HG02973 (cell line): ENCODE results near the gene ZBTB38.
A peak's percentile ranks its signal among the peaks of the same experiment; 100 is the strongest.

ENCODE experiments used
- ATAC-seq: cut with Tn5 transposase; IDR thresholded peaks from one replicate; pipeline ENCODE4 v1.9.1; 2021; ENCODE audit warnings: moderate library complexity; ENCODE audit not compliant: unreplicated experiment

Gene ZBTB38

DNA sequence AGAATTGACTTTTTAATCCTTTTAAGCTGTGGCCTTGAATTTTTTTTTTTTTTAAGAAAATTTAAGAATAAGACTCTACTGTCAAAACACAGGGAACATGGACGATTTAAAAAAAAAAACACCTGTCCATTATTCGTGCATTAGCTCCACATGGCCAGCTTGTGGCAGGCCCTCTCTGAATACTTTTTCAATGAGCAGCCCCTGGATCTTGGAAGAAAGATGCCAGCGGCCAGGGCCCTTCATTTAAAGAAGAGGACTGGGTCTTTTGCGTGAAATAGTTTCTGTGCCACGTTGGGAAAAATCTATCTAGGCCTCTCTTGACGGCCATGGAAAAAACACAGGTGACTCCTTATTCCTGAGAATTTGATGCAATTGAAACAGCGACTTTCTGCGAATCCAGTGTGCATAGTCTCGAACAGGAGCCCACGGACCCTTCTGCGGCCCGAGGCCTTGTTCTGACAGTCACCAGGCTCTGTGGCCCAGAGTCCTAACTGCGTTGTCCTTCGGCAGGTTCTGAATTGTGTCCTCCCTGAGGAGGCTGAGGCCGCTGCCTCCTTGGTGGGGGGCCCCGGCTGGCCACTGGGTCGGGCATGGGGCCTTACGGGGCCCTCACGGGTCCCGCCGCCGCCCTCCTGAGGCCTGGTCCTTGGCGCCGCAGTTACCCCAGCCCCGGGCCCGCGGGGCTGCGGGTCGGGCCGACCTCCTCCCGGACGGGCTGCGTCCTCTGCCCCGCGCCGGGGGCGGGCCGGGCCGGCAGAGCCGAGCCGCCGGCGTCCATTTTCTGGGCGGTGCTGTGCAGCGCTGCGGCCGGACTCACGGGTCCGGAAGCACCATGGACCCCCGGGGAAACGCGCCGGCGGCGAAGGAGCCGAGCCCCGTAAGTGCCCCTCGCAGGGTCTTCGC, 33.5 kb downstream of the ZBTB38 start:
- ATAC-seq: peak; percentile 51

DNA sequence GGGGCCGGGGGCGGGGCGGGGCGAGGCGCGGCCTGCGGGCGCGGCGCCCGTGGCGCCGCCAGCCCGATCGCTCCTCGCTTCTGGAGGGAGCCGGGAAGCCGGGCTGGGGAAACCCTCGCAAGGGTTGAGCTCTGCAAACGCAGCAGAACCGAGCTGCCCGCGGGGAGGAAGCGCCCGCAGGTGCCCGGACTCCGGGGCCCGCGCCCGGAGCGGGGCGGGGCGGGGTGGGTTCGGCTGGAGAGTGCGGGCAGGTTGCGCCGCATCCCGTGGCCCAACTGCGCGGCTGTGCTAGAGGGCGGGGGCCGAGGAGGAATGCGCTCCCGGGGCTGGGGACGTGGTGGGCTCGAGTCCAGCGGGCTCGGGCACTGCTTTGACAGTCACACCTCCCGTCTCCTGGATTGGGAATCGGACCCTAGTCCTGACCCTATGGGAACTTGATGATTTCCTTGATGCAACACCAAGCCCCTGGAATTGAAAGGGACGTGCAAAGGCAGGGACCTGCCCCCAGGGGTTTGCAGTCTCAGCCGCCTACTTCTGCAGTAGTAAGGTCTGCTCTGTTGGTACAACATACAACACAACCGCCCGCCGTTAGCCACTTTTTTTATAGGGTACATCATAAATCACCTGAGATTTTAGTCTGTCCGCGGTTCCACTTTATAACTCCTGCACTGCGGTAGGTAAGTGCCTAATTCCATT, 34.3 kb downstream of the ZBTB38 start:
- peak; percentile 36 for ATAC-seq

DNA sequence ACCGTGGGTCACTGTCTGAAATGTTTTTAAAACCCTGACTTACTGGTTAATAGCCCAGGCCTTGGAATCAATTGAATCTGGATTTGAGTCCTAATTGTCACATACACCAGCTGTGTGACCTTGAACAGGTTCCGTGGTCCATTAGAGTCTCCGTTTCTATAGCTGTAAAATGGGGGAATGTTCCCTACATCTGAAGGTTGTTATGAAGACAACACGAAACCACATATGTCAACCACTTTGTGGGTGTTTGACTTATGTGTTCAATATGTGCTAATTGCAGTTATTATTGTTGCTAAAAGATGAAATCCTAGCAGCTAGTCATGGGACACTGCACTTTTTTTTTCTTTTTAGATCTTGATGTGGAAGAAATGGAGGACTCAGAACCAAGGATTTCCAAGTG, 35.3 kb downstream of the ZBTB38 start:
- no peak for ATAC-seq

DNA sequence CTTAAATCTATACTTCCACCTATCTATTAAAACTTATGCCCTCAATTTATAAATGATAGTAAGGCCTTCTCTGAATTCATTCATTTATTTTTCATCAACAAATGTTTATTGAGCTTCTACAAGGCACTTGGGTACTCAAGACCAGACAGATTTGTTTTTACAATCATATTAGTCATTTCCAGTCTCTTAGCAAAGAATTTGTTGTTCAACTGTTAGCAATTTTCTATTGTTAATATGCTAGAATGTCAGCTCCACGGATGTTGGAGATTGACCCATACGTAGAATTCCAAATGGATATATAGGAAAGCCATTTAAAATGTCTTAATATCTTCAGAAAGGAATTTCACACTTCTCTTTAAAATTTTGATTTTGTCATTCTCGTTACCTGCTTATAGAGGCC, 36.7 kb downstream of the ZBTB38 start:
- no peak for ATAC-seq

DNA sequence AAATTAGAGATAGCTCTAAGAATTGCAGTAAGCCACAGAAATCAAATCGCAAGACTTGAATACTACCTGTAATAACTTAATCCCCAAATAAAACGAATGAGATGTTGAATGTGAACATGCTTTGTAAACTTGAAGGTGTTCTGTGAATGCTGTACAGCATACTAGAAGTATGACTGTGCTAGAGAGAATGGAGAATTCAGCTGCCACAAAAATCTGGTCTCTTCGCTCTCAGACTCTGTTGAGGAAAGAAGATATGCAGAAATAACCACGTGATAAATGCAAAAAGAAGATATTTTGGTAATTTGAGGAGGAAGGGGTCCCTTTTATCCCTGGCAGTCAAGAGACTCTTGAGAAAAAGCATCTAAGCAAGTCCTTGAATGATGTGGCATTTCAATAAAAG, 37.3 kb downstream of the ZBTB38 start:
- no peak for ATAC-seq

DNA sequence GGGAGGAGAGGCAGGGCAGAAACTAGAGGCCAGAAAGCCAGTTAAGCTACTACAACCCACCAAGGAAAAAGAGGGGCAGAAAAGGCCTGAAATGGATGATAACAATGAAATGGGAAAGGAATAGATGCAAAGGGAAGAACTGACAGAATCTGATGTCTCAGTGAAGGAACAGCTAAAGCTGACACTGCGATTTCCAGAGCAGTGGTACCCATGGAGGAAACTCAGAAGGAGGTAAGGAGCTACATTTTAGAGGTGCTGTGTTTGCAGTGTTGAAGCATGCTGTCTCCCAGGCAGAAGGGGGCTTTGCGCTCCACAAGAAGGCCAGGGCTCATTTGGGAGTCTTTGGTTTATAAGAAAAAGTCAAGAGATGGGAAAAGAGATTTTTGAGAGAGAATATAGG, 38.0 kb downstream of the ZBTB38 start:
- no peak for ATAC-seq

DNA sequence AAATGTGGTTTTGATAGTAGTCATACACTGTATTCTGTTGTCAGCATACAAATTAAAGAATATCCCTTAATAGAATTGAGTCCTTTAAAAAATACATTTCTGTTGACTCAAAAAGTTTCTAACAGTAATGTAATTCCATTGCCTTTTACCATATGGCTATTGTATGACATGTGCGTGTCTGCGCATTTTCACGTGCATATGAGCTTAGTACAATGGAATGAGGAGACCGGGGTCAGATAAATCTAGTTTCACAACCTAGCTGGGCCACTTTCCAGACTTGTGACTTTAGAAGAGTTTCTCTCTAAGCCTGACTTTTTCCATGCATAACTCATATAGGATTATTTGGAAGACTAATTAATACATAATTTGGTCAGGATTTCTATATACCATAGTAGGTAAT, 38.7 kb downstream of the ZBTB38 start:
- ATAC-seq: no peak

DNA sequence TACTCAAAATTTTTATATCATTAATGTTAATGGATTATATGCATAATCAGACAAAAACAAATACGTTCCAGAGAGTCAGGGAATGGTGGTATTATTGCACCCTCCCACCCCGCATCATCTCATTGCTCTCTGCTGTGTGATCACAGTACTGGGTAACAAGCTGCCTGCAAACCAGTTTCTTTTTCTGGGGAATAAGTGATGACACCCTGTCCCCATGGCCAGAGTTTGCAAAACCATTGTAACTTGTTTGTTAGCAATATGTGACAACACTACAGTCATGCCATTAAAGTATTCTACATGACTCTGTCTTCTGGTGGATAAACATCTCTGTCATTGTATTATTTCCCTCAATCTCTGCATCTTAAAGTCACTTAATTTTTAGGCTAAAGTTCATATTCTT, 39.5 kb downstream of the ZBTB38 start:
- ATAC-seq: no peak

DNA sequence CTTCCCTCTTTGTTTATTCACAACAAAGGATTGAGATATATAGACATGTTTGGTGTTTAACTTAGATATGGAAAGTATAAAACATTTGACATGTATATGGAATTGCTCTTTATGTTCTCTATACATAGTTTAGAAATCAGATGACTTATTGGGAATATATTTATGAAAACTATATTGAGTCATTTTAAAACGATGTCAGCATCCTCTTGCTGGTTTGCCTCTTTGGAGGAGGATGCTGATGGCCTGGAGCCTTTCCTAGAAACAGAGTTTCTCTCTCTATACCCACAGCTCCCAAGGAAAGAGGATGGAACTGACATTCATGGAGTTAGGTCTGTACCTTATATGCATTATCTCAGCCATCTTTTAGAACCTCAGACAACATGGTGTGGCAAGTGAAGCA, 40.3 kb downstream of the ZBTB38 start:
- no peak for ATAC-seq

DNA sequence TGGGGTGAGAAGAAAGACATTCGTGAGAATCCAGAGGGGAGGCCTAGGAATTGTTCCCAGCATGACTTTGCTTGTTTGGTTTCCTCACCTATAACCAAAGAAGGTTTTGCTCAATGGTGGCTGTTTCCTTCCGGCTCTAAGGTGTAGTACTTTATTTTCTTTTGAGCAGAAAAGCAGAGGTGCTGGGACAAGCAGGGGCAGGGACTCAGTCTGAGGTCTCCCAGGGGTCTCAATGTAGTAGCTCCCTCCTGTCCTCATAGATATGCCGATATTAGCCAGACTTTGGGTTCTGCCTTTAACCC, 41.6 kb downstream of the ZBTB38 start:
- no peak for ATAC-seq

DNA sequence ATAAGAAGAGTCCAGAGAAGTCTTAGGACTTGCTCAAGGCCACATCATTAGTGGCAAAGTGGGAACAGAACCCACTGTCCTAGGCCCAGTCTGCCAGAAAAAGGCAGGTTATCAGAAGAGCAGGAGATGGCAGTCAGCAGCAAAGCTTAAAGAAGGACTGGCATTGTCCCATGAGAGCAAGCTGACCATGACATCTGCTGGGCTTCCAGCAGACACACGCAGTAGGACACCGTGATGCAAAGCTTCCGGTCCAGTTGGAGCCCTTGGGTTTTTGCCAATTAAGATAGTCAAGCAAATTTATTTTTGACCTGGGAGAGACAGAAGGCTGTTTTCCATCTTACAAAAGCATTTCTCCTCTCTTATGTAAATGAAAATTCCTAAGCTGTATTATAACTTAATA, 42.1 kb downstream of the ZBTB38 start:
- no peak for ATAC-seq

DNA sequence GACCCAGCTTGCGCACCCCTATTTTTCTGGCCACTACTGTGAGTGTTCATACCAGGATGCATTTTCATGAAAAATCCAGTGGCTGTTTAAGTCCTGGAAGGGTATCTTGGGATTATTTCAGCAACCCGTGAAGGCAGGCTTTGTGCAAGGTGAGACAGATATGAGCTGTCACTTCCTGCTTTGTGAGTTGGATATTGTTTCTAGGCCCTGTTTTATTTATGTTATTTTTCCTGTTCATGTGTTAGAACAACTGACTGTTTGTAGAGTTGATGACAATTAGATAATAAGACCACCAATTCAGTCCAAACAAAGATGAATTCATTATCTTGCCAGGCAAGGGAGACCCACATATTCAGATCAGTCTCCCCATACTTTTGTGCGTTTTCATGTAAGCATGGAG, 42.5 kb downstream of the ZBTB38 start:
- no peak for ATAC-seq

DNA sequence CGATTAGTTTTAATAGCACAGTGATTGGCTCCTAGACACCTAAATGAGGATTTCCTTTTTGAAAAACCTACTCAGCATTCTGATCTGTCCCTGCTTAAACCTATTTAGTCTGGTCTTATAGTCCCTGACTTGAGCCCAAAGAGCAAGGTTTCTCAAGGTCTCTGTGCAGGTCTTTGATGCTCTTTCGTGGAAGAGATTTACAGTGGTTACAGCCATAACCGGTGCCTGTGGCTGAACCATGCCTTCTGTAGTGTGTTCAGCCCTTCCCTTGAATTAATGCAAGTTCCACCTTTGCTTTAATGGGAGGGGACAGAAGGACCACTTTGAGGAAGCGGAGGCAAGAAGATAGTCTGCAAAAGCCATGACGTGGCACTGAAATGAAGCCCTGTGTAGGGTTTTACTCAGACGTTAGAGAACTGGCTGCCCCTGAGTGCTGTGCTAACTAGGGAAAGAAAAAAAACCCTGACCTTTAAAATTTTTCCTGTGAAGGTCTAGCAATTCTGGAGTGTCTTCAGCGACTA, 43.0 kb downstream of the ZBTB38 start:
- no peak for ATAC-seq

DNA sequence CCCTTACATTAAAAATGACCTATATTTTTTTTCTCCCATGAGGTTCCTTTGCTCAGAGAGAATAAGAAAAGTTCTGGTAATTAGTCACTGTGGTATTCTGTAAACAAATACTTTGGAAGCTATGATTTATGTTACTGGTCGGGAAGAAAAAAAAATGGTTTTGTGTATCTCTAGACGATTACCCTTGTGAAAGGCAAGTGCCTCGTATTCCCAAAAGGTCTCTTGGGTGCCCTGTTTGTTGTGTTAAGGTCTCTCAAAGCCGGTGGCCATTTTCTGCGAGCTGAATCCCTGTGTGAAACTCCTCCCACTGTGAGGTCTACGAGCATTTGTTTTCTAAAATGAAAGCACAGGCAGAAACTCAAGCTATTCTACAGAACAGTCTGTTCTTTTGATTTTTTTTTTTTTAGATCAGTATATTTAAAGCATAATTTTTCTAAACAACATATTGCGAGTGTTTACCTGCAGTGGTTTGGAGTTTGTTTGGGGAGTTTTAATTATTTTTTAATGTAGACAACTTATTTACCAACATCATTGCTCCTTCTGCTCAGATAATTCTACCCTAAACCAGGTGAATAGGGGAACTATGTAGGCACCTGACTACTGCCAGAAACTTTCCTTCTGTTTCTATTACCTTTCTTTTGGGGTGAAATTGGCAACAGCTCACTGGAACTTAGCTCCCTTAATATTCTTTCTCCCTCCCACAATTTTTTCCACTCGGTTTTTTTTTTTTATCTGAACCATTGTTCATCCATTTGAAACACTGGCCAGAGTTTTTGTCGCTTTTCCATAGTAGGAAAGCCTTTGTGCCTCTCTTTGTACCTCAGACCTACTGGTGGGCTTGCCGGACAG, 44.0 kb downstream of the ZBTB38 start:
- no peak for ATAC-seq

DNA sequence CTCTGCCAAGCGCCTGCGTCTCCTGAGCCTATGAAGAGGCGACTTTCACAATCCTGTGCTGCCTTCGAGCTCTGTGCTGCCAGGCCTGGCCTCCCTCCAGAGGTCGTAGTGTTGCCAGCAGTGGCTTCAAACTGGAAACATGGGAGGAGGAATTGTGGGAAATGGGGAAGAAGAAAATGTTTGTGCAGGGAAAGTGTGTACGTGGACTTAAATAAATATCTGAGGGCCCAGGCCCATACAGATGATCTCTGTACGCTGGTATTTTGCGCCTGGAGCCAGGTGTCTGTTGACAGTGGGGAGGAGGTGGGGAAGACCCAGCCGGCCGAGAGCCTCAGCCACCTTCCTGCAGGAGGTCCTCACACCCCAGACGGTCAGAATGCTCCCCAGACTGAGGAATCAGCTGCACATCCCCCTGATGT, 44.6 kb downstream of the ZBTB38 start:
- no peak for ATAC-seq

DNA sequence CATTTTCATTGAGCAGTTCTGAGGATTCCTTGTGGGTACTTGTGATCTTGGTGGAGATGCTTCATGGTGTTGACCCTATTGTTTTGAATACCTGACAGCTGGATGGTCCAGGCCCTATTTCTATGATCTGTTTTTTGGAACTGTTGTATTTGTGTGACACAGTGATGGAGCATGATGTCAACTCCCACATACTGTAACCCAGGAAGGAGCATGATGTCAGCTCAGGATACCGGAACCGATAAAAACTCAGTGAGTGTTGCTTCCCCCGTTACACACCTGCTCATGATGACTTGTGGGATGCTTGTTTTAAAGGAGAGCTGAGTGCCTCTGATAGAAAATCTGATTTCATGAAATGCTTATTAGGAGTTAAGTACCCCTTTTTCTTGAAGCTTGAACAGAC, 45.1 kb downstream of the ZBTB38 start:
- ATAC-seq: no peak

DNA sequence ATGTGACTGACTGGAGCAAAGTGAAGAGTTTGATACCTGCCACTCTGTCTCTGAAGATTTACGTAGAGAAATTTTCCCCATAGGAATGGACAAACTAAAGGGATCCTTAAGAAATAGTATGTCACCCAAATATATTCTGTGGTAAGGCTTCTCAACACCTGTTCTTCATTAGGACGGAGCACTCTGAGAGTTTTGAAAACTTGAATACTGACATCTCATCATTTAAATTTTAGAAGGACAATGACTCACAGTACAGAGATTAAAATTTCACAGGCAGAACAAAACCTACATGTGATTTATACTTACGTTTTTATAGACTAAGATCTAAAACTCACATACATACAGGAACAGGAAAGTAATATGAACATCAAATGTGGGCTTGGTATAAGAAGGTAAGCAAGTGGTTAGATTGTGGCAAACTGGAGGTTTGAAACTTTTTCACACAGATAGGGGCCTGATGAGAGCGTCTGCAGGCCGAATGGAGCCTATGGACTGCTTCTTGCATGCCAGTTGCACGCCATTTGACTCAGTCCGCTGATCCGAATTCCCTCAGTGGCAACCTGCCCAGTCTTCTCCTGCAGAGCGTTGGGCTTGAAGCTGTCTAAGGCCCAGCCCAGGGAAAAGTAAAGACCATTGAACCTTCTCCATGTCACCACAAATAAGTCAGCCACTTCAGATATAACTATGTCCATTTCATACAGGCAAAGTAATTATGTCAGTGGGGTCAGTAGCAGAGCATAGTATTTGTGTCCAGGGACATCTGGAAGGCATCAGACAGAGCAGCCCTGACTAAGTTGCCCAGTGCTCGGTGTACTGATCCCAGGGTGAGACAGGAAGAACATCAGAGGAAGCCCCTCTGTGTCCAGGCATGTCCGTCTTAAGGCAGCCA, 45.7 kb downstream of the ZBTB38 start:
- ATAC-seq: no peak

DNA sequence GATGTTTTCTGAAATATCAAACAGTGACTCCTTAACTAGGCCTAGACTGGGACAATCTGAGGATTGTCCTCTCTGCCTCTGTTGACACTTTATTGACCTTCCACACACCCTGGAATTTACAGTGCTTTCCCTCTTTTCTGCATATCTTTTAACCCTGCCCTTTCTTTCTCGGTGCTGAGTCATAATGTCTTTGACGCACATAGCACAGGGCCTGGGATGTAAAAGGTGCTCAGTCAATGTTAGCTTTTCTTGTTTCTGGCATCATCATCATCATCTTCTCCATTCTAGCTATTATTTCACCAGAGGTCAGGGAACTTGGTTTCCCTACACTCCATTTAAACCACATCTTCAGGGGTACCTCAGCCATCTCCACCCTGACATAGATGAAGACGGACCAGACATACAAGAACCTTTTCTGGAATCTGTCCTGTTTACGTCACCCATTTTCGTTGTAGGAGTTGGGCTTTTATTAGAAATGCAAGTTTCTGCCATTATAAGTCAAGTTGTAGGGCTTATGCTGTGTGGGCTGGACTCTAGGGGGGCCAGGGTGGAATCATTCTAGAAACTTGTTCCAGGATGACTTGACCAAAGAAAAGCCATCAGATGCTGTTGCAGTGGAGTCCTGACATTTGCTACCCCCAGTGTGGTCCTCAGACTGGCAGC, 46.6 kb downstream of the ZBTB38 start:
- ATAC-seq: no peak

DNA sequence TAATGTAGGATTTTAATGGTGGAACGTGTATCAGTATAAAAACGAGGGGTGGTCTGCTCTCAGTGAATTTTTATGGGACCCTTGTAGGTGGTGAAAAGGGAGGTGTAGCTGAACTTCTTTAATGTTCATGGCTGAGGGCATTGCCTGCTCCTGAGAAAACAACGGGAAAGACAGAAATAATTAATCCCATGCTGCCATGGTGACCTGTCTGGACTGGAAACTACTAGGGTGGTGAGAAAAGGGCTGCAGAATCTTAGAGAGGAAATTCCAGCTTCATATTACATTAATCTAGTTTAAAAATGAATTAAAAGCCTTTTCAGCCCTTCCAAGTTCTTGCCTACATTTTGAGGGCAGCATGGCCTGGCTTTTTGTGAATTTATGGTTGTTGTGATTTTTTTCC, 47.6 kb downstream of the ZBTB38 start:
- ATAC-seq: no peak
